Gastroesophageal sphincter (tissue), 3 donors: Measurements from ENCODE around the gene ARHGAP44.

Source experiments
- CTCF ChIP-seq, 4 experiments: fragments of 200-600 bp in 2 of 4; fragments of 450-650 bp in 2 of 4; sonication (generic) in 1 of 4; IDR thresholded peaks; one replicate each; pipeline ENCODE4 v1.5.1; 2017 to 2019; ENCODE audit warnings: antibody characterized with exemption in 4 of 4, mild to moderate bottlenecking in 2 of 4, moderate library complexity in 2 of 4
- POLR2AphosphoS5 ChIP-seq: sonication (generic); formaldehyde crosslinking; IDR thresholded peaks from one replicate; pipeline ENCODE4 v1.6.1; 2017; ENCODE audit warnings: antibody characterized with exemption

GRCh38 chr17:12993631-12994030, 204.3 kb downstream of the ARHGAP44 start:
- TF ChIP-seq POLR2AphosphoS5 (no peak), CTCF (IDR thresholded peaks at IDR 0.05) (no peak)
